Panc1 (cell line): ENCODE results near the gene APOBEC3B. TPM values are rescaled to one million over a fixed set of nuclear protein-coding genes. Genes with fewer than 3 reads are reported as not detected.

Source experiments
- ATAC-seq: fragments of 200-7000 bp; cut with Tn5 transposase; 2 replicates; pipeline ENCODE4 v1.9.1; 2020; ENCODE audit warnings: mild to moderate bottlenecking, moderate library complexity
- BruUV-seq: library from RNA; stranded (reverse); fragments of 400-500 nt; replicated peaks from 2 replicates; lab custom pipeline; 2021; lab: Mats Ljungman, UMichigan
- CTCF ChIA-PET: fragments of 300-600 bp; sonication (Branson Sonifier 250); formaldehyde crosslinking; loops from one replicate; lab custom pipeline; 2022; ENCODE audit warnings: antibody characterized with exemption; lab: Charles Lee
- POLR2A ChIA-PET: fragments of 300-600 bp; sonication (Branson Sonifier 250); formaldehyde crosslinking; loops from one replicate; lab custom pipeline; 2022; ENCODE audit warnings: antibody characterized with exemption; lab: Charles Lee
- DNase-seq: peaks from one replicate; pipeline ENCODE4 v3.0.0-alpha.2; 2010; ENCODE audit warnings: low read depth, low spot score
- H3K27ac ChIP-seq: 2 replicates; pipeline ENCODE4 v1.5.1; 2011; ENCODE audit warnings: mild to moderate bottlenecking, low read length, inconsistent platforms
- H3K27me3 ChIP-seq: fragments of 200-500 bp; sonication (Bioruptor generic); 2 replicates; pipeline ENCODE4 v1.6.0; 2014; ENCODE audit warnings: low read length, inconsistent platforms; ENCODE audit not compliant: control insufficient read depth, insufficient read depth
- H3K36me3 ChIP-seq: fragments of 200-500 bp; sonication (Bioruptor generic); 2 replicates; pipeline ENCODE4 v1.5.1; 2014; ENCODE audit warnings: inconsistent platforms, mild to moderate bottlenecking, low read length, moderate library complexity; ENCODE audit not compliant: control insufficient read depth, insufficient read depth
- H3K4me1 ChIP-seq: 2 replicates; pipeline ENCODE4 v1.5.1; 2011; ENCODE audit warnings: inconsistent platforms, mild to moderate bottlenecking, low read length, moderate library complexity; ENCODE audit not compliant: control insufficient read depth, insufficient read depth
- H3K4me3 ChIP-seq, 2 experiments: 2 replicates each; pipeline ENCODE4 v1.5.1; 2011 to 2012; ENCODE audit warnings: low read depth in 2 of 2, low read length in 2 of 2, mild to moderate bottlenecking in 2 of 2, inconsistent platforms in 1 of 2, moderate library complexity in 1 of 2
- H3K9me3 ChIP-seq: fragments of 200-500 bp; sonication (Bioruptor generic); 2 replicates; pipeline ENCODE4 v1.5.1; 2014; ENCODE audit warnings: low read depth, mild to moderate bottlenecking, inconsistent platforms, low read length, moderate library complexity; ENCODE audit not compliant: control insufficient read depth, insufficient read depth
- CTCF ChIP-seq: fragments of 450-650 bp; IDR thresholded peaks from 2 replicates; pipeline ENCODE4 v1.5.1; 2017; ENCODE audit warnings: mild to moderate bottlenecking
- POLR2AphosphoS5 ChIP-seq: IDR thresholded peaks from 2 replicates; pipeline ENCODE4 v1.6.1; 2012; ENCODE audit warnings: mild to moderate bottlenecking, low read depth, low read length, moderate library complexity
- SIN3A ChIP-seq: IDR thresholded peaks from 2 replicates; pipeline ENCODE4 v1.6.1; 2012; ENCODE audit warnings: low read depth, mild to moderate bottlenecking, low read length, moderate library complexity, borderline replicate concordance; ENCODE audit not compliant: insufficient read depth
- TCF7L2 ChIP-seq: IDR thresholded peaks from 2 replicates; pipeline ENCODE4 v1.6.1; 2011; ENCODE audit warnings: mild to moderate bottlenecking, low read depth, low read length, inconsistent platforms
- in situ Hi-C: cut with HindIII; loops from 2 replicates; pipeline ENCODE4 v1.10.0; 2016; ENCODE audit warnings: low sequenced_read_pairs, low pct_unique_long_range_greater_than_20kb
- intact Hi-C: fragments of 100-400 bp; cut with micrococcal nuclease; formaldehyde crosslinking; loops from one replicate; pipeline ENCODE4 v1.10.0; 2022; ENCODE audit not compliant: unreplicated experiment
- total RNA-seq: library from RNA; stranded (reverse); gene quantifications from one replicate; pipeline ENCODE4 v1.2.1, GENCODE V29; 2021; ENCODE audit not compliant: unreplicated experiment
- TF ChIP-seq, protein P1 (sequence below), 2 experiments: IDR thresholded peaks; 2 replicates each; pipeline ENCODE4 v1.6.1; 2011 to 2012; ENCODE audit warnings: low read depth in 2 of 2, control low read depth in 1 of 2, low read length in 1 of 2, mild to moderate bottlenecking in 1 of 2, moderate library complexity in 1 of 2; ENCODE audit not compliant: insufficient read depth in 1 of 2

Gene APOBEC3B
- total RNA-seq, 1 experiment from 2014 or later: 15.6 TPM

GRCh38 chr22:38964989-38965388 lies 17.2 kb upstream of the APOBEC3B start:
- no peak for TF ChIP-seq TCF7L2
- no peak for TF ChIP-seq CTCF
- no peak for TF ChIP-seq SIN3A
- TF ChIP-seq, protein P1, sequence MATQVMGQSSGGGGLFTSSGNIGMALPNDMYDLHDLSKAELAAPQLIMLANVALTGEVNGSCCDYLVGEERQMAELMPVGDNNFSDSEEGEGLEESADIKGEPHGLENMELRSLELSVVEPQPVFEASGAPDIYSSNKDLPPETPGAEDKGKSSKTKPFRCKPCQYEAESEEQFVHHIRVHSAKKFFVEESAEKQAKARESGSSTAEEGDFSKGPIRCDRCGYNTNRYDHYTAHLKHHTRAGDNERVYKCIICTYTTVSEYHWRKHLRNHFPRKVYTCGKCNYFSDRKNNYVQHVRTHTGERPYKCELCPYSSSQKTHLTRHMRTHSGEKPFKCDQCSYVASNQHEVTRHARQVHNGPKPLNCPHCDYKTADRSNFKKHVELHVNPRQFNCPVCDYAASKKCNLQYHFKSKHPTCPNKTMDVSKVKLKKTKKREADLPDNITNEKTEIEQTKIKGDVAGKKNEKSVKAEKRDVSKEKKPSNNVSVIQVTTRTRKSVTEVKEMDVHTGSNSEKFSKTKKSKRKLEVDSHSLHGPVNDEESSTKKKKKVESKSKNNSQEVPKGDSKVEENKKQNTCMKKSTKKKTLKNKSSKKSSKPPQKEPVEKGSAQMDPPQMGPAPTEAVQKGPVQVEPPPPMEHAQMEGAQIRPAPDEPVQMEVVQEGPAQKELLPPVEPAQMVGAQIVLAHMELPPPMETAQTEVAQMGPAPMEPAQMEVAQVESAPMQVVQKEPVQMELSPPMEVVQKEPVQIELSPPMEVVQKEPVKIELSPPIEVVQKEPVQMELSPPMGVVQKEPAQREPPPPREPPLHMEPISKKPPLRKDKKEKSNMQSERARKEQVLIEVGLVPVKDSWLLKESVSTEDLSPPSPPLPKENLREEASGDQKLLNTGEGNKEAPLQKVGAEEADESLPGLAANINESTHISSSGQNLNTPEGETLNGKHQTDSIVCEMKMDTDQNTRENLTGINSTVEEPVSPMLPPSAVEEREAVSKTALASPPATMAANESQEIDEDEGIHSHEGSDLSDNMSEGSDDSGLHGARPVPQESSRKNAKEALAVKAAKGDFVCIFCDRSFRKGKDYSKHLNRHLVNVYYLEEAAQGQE (IDR thresholded peaks at IDR 0.05; ENCODE audit: insufficient read depth in 1 of 2, low read depth in 2 of 2, low read length in 1 of 2): no peak
- TF ChIP-seq POLR2AphosphoS5: no peak
- ChIA-PET CTCF (no interaction called here), POLR2A (no interaction called here)
- ATAC-seq: no peak; the same call in 1 of the 2 replicates
- no peaks in the 10 kb centered on the region; the same call in 1 of the 2 replicates for H3K4me1 ChIP-seq
- no peaks in the 10 kb centered on the region for H3K27me3 ChIP-seq
- no peaks in the 10 kb centered on the region for H3K9me3 ChIP-seq
- in situ Hi-C loops: no loop called here
- no peak overlapping the region for H3K4me3 ChIP-seq
- BruUV-seq: no TSS peak
- intact Hi-C loops: no loop called here
- no peak for DNase-seq
- H3K27ac ChIP-seq: no peak overlapping the region
- no peaks in the 10 kb centered on the region for H3K36me3 ChIP-seq

DNA sequence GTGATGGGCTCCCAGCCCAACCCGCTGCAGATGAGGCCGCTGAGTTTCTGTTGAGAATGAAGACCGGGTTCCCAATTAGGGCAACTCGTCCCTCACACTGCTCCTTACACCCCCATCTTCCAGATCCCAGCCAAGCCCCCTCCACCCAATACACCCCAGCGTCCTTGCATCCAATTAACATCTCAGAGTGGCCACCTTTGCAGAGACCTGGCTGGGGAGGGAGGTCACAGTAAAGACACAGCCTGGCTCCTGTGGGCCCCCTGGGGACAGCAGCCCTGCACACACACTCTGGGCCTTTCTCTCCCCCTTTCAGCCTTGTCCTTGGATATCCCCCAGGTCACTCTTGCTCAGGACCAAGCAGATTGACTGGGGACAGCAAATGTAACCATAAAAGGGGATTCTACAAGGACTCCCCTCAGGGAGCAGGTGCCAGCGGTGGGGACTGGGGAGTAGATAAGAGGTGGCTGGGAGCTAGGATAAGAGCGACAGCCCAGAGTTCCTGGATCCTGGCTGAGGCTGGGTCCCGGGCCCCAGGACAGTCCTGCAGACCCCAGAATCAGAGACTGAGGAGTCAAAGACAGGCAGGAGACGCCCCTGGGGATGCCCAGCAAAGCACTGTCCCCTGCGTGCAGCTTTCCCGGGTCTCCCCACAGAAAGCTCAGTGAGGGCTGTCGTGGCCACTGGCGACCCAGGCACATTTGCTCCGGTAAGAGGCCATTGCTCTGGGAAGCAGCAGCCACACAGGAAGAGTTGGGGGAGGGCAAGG lies 16.4 kb upstream of the APOBEC3B start:
- Histone ChIP-seq H3K27me3 (no peaks in the 10 kb centered on the region), H3K36me3 (no peaks in the 10 kb centered on the region), H3K4me3 (no peak overlapping the region), H3K9me3 (no peaks in the 10 kb centered on the region), H3K27ac (no peak overlapping the region), H3K4me1 (no peaks in the 10 kb centered on the region; the same call in 1 of the 2 replicates)
- ATAC-seq (no peak), DNase-seq (no peak)
- no peak for TF ChIP-seq CTCF
- no peak for TF ChIP-seq SIN3A
- TF ChIP-seq, protein P1 (IDR thresholded peaks at IDR 0.05; ENCODE audit: insufficient read depth in 1 of 2, low read depth in 2 of 2, low read length in 1 of 2): no peak
- no peak for TF ChIP-seq POLR2AphosphoS5
- no peak for TF ChIP-seq TCF7L2
- POLR2A ChIA-PET: no interaction called here
- in situ Hi-C loops (no loop called here), intact Hi-C loops (no loop called here)
- CTCF ChIA-PET: no interaction called here
- no TSS peak for BruUV-seq
